ENCODE measurements around the gene ADH4.
"Not testable (repeated sequence)": the region's sequence is repeated elsewhere in the genome, so short reads cannot be mapped to it uniquely, and the experiment has no call there.

DNA sequence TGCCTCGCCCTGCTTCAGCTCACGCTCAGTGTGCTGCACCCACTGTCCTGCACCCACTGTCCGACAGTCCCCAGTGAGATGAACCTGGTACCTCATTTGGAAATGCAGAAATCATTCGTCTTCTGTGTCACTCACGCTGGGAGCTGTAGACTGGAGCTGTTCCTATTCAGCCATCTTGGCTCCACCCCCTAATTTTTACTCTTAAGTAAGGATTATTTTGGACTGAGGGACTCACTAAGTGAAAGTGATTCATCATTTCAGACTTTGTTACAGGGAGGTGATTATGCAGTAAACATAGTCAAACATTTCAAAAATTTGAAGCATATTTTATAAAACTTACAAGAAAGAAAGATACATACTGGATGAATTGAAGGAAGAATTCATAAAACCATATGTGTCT is 44.3 kb downstream of the ADH4 start:
- not testable (repeated sequence) for TF ChIP-seq CTCF, POLR2A (IDR thresholded peaks at IDR 0.05)
